Measurements from ENCODE around the gene SPSB2. TPM values are rescaled to one million over a fixed set of nuclear protein-coding genes. Genes with fewer than 3 reads are reported as not detected.
A peak's percentile ranks its signal among the peaks of the same experiment; 100 is the strongest.

The SPSB2 gene, protein sequence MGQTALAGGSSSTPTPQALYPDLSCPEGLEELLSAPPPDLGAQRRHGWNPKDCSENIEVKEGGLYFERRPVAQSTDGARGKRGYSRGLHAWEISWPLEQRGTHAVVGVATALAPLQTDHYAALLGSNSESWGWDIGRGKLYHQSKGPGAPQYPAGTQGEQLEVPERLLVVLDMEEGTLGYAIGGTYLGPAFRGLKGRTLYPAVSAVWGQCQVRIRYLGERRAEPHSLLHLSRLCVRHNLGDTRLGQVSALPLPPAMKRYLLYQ
- 3.4 TPM in 2 replicates for total RNA-seq

DNA sequence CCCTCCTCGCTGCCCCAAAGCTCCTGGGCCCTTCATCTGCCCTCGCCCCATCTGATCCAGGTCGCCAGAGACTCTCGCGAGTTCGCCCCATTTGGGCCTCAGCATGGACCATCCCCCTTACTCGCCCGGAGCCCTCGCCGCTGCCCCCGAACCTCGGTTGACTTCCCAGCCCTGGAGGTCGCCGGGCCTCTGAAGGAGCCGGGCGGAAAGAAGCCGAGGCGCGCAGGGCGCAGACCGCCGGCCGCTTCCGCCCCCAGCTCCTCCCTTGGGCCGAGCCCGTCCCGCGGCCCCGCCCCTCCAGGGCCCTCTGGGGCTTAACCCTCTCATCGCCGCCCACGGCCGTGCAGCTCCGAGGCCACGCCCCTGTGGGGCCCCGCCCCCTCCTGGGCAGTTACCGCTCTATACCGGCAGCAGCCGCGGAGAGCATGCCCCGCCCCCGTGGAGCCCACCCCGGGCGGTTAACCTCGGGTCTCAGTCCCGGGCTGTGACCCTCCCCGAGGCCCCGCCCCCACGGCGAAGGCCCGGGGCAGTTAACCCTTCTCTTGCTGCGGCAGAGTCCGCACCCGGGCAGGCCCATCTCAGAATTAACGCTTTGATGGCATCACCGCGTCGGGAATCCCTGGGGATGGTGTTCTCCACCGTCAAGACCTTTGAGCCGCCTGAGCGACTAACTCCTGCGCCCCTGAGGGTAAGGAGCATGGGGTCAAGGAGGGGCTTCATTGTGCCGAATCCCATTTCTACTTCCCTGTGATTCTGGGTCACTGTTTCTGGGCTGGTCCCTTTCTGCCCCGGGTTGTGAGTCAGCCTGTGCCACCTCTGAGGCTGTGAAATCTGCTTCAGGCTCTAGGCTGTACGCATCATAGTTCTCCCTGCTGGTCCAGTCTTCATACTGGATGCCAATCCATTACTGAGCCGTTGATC is at the start of gene SPSB2:
Gene SPSB2 (minus strand): TSS at position 210 of the 921 bp plus-strand sequence. CDS start 402 bp downstream, outside the sequence.
- Mint-ChIP-seq H3K27me3 (no peaks in the 10 kb centered on the region), H3K36me3 (ENCODE audit: low read depth) (peaks cover 59% of the 10 kb centered on the region), H3K4me3 (peak within 1 kb of the TSS; percentile 89), H3K9me3 (no peaks in the 10 kb centered on the region), H3K4me1 (peaks cover 50% of the 10 kb centered on the region), H3K27ac (peak within 1 kb of the TSS; percentile 88)
- peak; percentile 100 for DNase-seq
- intact Hi-C loops (cut with micrococcal nuclease) = loop anchor here (1.0 to 5.0 kb wide), 11 partner anchors 18 to 339 kb away; partner anchors contain the start of genes C1RL, CHD4, ENO2 and GAPDH

DNA sequence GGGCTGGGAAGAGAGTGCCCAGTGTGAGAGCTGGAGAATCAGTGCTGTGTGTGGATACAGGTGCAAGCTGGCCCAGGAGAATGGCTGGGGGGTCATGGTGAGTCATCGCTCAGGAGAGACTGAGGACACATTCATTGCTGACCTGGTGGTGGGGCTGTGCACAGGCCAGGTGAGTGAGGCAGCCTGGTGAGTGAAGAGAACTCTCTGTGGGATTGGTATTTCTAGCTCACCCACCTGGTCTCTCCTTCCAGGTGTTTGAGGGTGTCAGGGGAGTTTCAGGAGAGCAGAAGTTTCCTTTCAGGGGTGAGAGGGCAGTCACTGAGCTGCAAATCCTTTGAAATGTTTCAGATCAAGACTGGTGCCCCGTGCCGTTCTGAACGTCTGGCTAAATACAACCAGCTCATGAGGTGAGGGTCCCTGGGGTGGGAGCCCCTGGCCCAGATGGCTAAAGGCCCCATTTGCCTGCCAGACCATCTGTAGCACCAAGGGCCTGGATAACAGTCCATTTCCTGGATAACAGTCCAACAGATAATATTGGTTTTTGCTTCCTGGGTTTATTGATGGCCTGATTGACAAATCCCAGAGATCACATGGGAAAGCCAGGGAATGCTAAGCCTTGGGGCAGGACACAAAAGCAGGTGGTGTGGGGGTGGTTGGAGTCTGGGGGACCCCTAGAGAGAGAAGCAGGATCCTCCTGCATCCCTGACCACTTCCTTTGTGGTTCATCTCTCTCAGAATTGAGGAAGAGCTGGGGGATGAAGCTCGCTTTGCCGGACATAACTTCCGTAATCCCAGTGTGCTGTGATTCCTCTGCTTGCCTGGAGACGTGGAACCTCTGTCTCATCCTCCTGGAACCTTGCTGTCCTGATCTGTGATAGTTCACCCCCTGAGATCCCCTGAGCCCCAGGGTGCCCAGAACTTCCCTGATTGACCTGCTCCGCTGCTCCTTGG is 49.2 kb upstream of the SPSB2 start:
- intact Hi-C loops (cut with micrococcal nuclease) = loop anchor here (5.0 kb wide), 1 partner anchor 95 kb away; the partner anchor contains the start of gene LPCAT3
- Mint-ChIP-seq H3K4me3 (no peak overlapping the region), H3K27ac (no peak overlapping the region), H3K4me1 (peaks cover 46% of the 10 kb centered on the region), H3K27me3 (no peaks in the 10 kb centered on the region), H3K9me3 (no peaks in the 10 kb centered on the region), H3K36me3 (ENCODE audit: low read depth) (peaks cover 51% of the 10 kb centered on the region)
- no peak for DNase-seq

- H3K9me3 Mint-ChIP-seq = no peaks in the 10 kb centered on the region
- intact Hi-C loops (cut with micrococcal nuclease) = loop anchor here (5.0 kb wide), 1 partner anchor 96 kb away; the partner anchor contains the start of gene LPCAT3
- no peaks in the 10 kb centered on the region for H3K27me3 Mint-ChIP-seq
- no peak overlapping the region for H3K27ac Mint-ChIP-seq
- peaks cover 44% of the 10 kb centered on the region for H3K4me1 Mint-ChIP-seq
- H3K36me3 Mint-ChIP-seq (ENCODE audit: low read depth) = peaks cover 55% of the 10 kb centered on the region
- H3K4me3 Mint-ChIP-seq = no peak overlapping the region
- no peak for DNase-seq
Observed at GRCh38 chr12:6921539-6921938, 48.4 kb upstream of the SPSB2 start.

DNA sequence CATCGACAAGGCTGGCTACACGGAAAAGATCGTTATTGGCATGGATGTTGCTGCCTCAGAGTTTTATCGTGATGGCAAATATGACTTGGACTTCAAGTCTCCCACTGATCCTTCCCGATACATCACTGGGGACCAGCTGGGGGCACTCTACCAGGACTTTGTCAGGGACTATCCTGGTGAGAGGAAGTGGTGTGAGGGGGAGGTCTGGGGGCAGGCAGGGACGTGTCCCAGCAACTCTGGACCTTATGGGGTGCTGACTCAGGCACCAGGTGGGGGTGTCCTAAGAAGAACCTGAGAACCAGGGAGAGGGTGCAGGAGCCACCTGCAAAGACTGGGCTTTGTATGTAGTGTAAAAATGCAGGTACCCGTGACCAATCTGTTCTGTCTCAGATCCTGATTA is 46.5 kb upstream of the SPSB2 start:
- DNase-seq = no peak
- Mint-ChIP-seq H3K27me3 (no peaks in the 10 kb centered on the region), H3K9me3 (no peaks in the 10 kb centered on the region), H3K36me3 (ENCODE audit: low read depth) (peaks cover 65% of the 10 kb centered on the region), H3K4me3 (no peak overlapping the region), H3K27ac (peak overlapping the region; percentile 62), H3K4me1 (peaks cover 55% of the 10 kb centered on the region)
- intact Hi-C loops (cut with micrococcal nuclease) = no loop called here

- H3K36me3 Mint-ChIP-seq (ENCODE audit: low read depth) = peaks cover 49% of the 10 kb centered on the region
- intact Hi-C loops (cut with micrococcal nuclease) = no loop called here
- H3K4me1 Mint-ChIP-seq = peaks cover 53% of the 10 kb centered on the region
- no peaks in the 10 kb centered on the region for H3K27me3 Mint-ChIP-seq
- no peak overlapping the region for H3K27ac Mint-ChIP-seq
- no peak overlapping the region for H3K4me3 Mint-ChIP-seq
- H3K9me3 Mint-ChIP-seq = no peaks in the 10 kb centered on the region
- DNase-seq = no peak
Observed at GRCh38 chr12:6917491-6918231, 44.6 kb upstream of the SPSB2 start.

DNA sequence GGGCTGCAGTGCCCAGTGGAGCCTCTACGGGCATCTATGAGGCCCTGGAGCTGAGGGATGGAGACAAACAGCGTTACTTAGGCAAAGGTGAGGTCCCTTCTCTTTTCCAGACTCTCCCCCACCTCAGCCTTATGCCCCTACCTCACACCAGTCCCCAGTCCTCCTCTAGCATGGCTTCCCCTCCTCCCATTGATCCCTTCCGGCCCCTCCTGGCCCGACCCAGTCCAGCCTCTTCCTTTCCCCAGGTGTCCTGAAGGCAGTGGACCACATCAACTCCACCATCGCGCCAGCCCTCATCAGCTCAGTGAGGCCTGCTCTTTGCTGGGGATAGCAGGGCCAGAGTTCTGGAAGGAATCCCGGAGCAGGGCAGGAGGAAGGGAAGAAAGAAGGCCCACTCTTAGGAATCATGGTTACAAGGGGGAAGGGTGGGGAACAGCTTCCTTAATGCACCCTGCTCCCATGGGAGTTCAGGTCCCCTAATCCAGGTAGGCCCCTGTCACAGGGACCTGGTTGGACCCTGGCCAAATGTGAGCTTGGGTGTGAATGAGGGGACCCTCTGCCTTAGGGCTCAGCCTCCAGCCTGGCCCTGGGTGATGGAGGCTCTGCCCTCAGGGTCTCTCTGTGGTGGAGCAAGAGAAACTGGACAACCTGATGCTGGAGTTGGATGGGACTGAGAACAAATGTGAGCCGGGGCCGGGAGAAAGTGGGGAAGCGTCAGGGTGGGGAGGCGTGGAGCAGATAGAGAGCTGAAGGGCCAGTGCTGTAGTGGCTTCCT is 43.5 kb upstream of the SPSB2 start:
- peaks cover 49% of the 10 kb centered on the region for H3K4me1 Mint-ChIP-seq
- H3K27me3 Mint-ChIP-seq = no peaks in the 10 kb centered on the region
- H3K9me3 Mint-ChIP-seq = no peaks in the 10 kb centered on the region
- H3K4me3 Mint-ChIP-seq = peak overlapping the region; percentile 99
- intact Hi-C loops (cut with micrococcal nuclease) = no loop called here
- H3K36me3 Mint-ChIP-seq (ENCODE audit: low read depth) = peaks cover 40% of the 10 kb centered on the region
- DNase-seq = no peak
- H3K27ac Mint-ChIP-seq = no peak overlapping the region

- no peaks in the 10 kb centered on the region for H3K27me3 Mint-ChIP-seq
Observed at GRCh38 chr12:6915789-6916285, 42.7 kb upstream of the SPSB2 start.

DNA sequence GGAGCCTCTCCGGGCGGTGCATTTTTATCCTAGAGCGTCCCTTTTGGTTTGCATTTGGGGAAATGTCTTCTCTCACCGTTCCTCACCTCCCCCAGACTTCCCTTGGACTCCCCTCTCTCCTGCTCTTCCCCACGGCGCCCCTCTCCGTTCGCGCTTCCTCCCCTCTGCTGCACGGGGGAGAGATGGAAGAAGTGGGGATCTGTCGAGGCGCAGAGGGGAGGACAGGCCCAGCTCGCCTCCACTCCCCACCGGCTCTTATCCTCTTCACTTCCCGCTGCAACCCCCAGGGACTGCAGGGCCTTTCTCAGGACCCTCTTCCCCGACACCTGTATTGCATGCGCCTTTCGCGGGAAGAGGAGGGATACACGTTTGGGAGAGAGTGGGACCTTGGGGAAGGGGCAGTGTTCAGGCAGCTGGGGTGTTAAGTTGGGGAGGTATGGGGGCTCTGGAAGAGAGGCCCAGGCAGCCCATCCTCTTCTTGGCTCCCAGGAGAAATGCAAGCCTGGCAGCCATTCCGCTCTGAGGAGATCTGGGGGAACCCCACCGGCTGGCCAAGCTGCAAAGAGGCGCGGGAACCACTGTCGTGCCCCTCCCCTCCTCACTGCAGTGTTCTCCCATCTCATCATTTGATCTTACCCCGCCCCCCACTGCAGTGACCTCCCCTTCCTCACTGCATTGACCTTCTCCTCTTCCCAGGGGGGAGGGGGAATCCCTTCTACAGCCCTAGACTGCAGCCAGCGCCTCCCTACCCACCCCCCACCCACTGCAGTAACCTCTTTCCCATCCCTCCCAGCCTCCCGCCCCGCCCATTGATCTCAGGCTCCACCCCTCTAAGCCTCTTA is 42.1 kb upstream of the SPSB2 start:
- H3K27ac Mint-ChIP-seq = peak overlapping the region; percentile 94
- peaks cover 47% of the 10 kb centered on the region for H3K4me1 Mint-ChIP-seq
- no peaks in the 10 kb centered on the region for H3K9me3 Mint-ChIP-seq
- H3K27me3 Mint-ChIP-seq = no peaks in the 10 kb centered on the region
- peak; percentile 71 for DNase-seq
- peaks cover 34% of the 10 kb centered on the region for H3K36me3 Mint-ChIP-seq (ENCODE audit: low read depth)
- intact Hi-C loops (cut with micrococcal nuclease) = loop anchor here (1.0 to 2.0 kb wide), 4 partner anchors 24 to 50 kb away; partner anchors contain the start of genes C12orf57 and SPSB2
- H3K4me3 Mint-ChIP-seq = peak overlapping the region; percentile 99

More at GRCh38 chr12:6915789-6916285, 42.7 kb upstream of the SPSB2 start:
- H3K27ac Mint-ChIP-seq = peak overlapping the region; percentile 94
- intact Hi-C loops (cut with micrococcal nuclease) = loop anchor here (2.0 kb wide), 2 partner anchors 43 to 49 kb away; partner anchors contain the start of gene SPSB2
- no peaks in the 10 kb centered on the region for H3K9me3 Mint-ChIP-seq
- H3K4me3 Mint-ChIP-seq = peak overlapping the region; percentile 99
- peaks cover 47% of the 10 kb centered on the region for H3K4me1 Mint-ChIP-seq
- no peak for DNase-seq
- peaks cover 34% of the 10 kb centered on the region for H3K36me3 Mint-ChIP-seq (ENCODE audit: low read depth)

DNA sequence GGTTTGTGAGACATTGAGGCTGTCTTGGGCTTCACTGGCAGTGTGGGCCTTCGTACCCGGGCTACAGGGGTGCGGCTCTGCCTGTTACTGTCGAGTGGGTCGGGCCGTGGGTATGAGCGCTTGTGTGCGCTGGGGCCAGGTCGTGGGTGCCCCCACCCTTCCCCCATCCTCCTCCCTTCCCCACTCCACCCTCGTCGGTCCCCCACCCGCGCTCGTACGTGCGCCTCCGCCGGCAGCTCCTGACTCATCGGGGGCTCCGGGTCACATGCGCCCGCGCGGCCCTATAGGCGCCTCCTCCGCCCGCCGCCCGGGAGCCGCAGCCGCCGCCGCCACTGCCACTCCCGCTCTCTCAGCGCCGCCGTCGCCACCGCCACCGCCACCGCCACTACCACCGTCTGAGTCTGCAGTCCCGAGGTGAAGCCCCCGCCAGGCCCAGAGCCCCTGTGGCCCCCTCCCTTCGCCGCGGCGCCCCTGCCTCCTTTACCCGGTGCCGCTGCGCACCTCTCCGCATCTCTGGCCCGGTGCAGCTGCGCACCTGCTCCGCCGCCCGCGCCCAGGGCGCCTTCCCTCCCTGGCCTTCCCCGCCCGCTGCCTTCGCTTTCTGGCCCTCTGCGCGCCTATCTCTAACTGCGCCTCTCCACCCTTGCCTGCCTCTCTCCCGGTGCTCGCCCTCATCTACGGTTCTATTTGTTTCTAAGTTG is 41.3 kb upstream of the SPSB2 start, which contains the start of gene ENO2:
Gene ENO2 (plus strand): TSS at position 335 of the 701 bp plus-strand sequence. CDS start 1,253 bp downstream, outside the sequence.
- intact Hi-C loops (cut with micrococcal nuclease) = loop anchor here (1.0 to 2.0 kb wide), 4 partner anchors 23 to 50 kb away; partner anchors contain the start of genes C12orf57 and SPSB2
- Mint-ChIP-seq H3K4me1 (peaks cover 40% of the 10 kb centered on the region), H3K4me3 (peak within 1 kb of the TSS; percentile 99), H3K9me3 (no peaks in the 10 kb centered on the region), H3K36me3 (ENCODE audit: low read depth) (peaks cover 26% of the 10 kb centered on the region), H3K27ac (peak within 1 kb of the TSS; percentile 94), H3K27me3 (no peaks in the 10 kb centered on the region)
- DNase-seq = peak; percentile 94

DNA sequence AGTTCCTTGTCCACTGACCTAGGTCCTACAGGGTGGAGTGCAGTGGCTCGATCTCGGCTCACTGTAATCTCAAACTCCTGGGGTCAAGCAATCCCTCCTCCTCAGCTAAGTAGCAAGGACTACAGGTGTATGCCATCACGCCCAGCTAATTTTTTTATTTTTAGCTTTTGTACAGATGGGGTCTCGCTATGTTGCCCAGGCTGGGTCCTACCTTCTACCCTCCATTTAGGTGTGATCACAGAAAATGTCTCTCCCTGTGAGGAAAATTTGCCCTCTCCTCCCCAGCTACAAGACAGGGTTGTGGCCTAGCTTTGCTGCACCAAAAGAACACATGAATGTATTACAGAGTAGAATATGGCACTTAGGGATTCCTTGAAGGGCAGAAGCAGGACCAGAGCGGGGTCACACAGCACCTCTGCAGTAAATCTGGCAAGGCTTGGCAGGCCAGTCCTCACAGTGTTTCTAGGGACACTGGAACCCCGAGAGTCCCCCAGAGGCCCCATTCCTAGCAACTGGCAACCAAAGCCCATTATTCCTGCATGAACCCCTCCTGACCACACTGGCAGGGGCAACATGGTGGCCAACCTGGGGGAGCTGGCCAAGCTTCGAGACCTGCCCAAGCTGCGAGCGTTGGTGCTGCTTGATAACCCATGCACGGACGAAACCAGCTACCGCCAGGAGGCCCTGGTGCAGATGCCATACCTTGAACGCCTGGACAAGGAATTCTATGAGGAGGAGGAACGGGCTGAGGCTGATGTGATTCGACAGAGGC is 39.2 kb upstream of the SPSB2 start:
- intact Hi-C loops (cut with micrococcal nuclease) = no loop called here
- Mint-ChIP-seq H3K4me3 (peak overlapping the region; percentile 99), H3K36me3 (ENCODE audit: low read depth) (peaks cover 16% of the 10 kb centered on the region), H3K9me3 (no peaks in the 10 kb centered on the region), H3K27me3 (peaks cover 2% of the 10 kb centered on the region), H3K27ac (peak overlapping the region; percentile 60), H3K4me1 (peaks cover 33% of the 10 kb centered on the region)
- DNase-seq = no peak
